K562 (cell line): ENCODE data around the gene B2M. TPM values are rescaled to one million over a fixed set of nuclear protein-coding genes. Genes with fewer than 3 reads are reported as not detected.

Experiments used
- CHD1 ChIP-seq: fragments of 200-600 bp; sonication (generic); IDR thresholded peaks from one replicate; pipeline ENCODE4 v1.6.1; 2012; ENCODE audit warnings: mild to moderate bottlenecking, moderate library complexity, low read length, inconsistent platforms
- MTA2 ChIP-seq: fragments of 450-650 bp; IDR thresholded peaks from 2 replicates; pipeline ENCODE4 v1.6.1; 2016; ENCODE audit warnings: low read depth
- PHB ChIP-seq: fragments of 250-450 bp; sonication (Bioruptor Pico); IDR thresholded peaks from 2 replicates; pipeline ENCODE4 v1.5.0; 2021
- SMARCA5 ChIP-seq: fragments of 450-650 bp; IDR thresholded peaks from 2 replicates; pipeline ENCODE4 v1.6.1; 2016
- SMARCC2 ChIP-seq: fragments of 450-650 bp; IDR thresholded peaks from 2 replicates; pipeline ENCODE4 v1.6.1; 2017; ENCODE audit warnings: antibody characterized with exemption, moderate library complexity, mild to moderate bottlenecking, low read depth
- ZFP36 ChIP-seq: fragments of 150-350 bp; IDR thresholded peaks from 2 replicates; pipeline ENCODE4 v1.6.1; 2018; ENCODE audit warnings: low read length, low read depth; ENCODE audit not compliant: partially characterized antibody
- ZNF551 ChIP-seq: fragments of 250-450 bp; sonication (Bioruptor Pico); IDR thresholded peaks from 2 replicates; pipeline ENCODE4 v1.5.0; 2021; ENCODE audit warnings: mild to moderate bottlenecking, moderate library complexity
- polyA plus RNA-seq, 8 experiments: library from polyadenylated mRNA; depleted of rRNA in 4 of 8; stranded (reverse) in 5 of 8; unstranded in 3 of 8; fragments of >200 nt; fragmentation: Nextera tagmentation in 2 of 8; fragmentation: Illumina TruSeq in 1 of 8; extraction: Ambion mirVana in 2 of 8; extraction: Trizol in 1 of 8; gene quantifications; 2 replicates each; pipeline versions ENCODE4 v1.2.1 to v1.2.3, GENCODE V29; 2011 to 2014; ENCODE audit warnings: inconsistent platforms in 1 of 8, missing spikeins in 1 of 8
- total RNA-seq, 7 experiments: library from RNA; depleted of rRNA in 6 of 7; stranded (reverse); fragments of >200 nt in 6 of 7; fragmentation: Illumina TruSeq in 2 of 7; extraction: Trizol in 2 of 7; gene quantifications; 2 replicates each; pipeline versions ENCODE4 v1.2.1 to v1.2.3, GENCODE V29; 2011 to 2021; ENCODE audit warnings: low replicate concordance in 1 of 7
- TF ChIP-seq, protein P1 (sequence below), 2 experiments: fragments of 450-650 bp in 1 of 2; sonication (generic) in 1 of 2; formaldehyde crosslinking in 1 of 2; IDR thresholded peaks; 2 replicates each; pipeline versions ENCODE4 v1.7.1 to v1.9.0; 2016 to 2022; ENCODE audit warnings: inconsistent platforms in 1 of 2, mild to moderate bottlenecking in 1 of 2, missing genetic modification reagents in 1 of 2
- TF ChIP-seq, protein P2 (sequence below): fragments of 450-650 bp; IDR thresholded peaks from 2 replicates; pipeline ENCODE4 v1.6.1; 2016; ENCODE audit warnings: low read depth, mild to moderate bottlenecking, moderate library complexity
- TF ChIP-seq, protein P3 (sequence below): fragments of 450-650 bp; IDR thresholded peaks from 2 replicates; pipeline ENCODE4 v1.6.1; 2016; ENCODE audit warnings: low read depth

Gene B2M
- total and polyA plus RNA-seq, 9 of the 15 experiments (the other 6 are each of a cell fraction or from before 2014, with no cell fraction given): 460 to 3,138 (median 1,032) TPM

DNA sequence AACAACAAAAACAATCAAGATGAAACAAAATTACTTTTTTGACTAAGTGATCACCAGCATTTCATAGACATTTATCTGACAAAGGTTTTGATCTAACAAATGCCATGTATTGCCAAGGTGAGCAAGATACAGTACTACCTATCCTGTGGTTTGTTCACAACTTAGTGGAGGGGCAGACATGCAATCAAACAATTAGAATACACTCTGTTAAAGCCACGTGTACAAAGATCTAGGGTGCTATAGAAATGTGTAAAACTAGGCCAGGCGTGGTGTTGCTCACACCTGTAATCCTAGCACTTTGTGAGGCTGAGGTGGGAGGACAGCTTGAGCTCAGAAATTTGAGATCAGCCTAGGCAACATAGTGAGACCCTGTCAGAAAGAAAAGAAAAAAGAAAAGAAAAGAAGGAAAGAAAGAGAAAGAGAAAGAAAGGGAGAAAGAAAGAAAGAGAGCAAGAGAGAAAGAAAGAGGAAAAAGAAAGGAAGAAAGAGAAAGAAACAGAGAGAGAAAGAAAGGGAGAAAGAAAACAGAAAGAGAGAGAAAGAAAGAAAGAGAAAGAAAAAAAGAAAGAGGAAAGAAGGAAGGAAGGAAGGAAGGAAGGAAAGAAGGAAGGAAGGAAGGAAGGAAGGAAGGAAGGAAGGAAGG lies 23.6 kb downstream of the B2M start (continued):
- TF ChIP-seq, protein P1, sequence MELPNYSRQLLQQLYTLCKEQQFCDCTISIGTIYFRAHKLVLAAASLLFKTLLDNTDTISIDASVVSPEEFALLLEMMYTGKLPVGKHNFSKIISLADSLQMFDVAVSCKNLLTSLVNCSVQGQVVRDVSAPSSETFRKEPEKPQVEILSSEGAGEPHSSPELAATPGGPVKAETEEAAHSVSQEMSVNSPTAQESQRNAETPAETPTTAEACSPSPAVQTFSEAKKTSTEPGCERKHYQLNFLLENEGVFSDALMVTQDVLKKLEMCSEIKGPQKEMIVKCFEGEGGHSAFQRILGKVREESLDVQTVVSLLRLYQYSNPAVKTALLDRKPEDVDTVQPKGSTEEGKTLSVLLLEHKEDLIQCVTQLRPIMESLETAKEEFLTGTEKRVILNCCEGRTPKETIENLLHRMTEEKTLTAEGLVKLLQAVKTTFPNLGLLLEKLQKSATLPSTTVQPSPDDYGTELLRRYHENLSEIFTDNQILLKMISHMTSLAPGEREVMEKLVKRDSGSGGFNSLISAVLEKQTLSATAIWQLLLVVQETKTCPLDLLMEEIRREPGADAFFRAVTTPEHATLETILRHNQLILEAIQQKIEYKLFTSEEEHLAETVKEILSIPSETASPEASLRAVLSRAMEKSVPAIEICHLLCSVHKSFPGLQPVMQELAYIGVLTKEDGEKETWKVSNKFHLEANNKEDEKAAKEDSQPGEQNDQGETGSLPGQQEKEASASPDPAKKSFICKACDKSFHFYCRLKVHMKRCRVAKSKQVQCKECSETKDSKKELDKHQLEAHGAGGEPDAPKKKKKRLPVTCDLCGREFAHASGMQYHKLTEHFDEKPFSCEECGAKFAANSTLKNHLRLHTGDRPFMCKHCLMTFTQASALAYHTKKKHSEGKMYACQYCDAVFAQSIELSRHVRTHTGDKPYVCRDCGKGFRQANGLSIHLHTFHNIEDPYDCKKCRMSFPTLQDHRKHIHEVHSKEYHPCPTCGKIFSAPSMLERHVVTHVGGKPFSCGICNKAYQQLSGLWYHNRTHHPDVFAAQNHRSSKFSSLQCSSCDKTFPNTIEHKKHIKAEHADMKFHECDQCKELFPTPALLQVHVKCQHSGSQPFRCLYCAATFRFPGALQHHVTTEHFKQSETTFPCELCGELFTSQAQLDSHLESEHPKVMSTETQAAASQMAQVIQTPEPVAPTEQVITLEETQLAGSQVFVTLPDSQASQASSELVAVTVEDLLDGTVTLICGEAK (IDR thresholded peaks at IDR 0.05): peak; percentile 41; the same call in 1 of the 2 replicates
- TF ChIP-seq, protein P1 (CRISPR knock-in tag; IDR thresholded peaks at IDR 0.05): no peak
- TF ChIP-seq CHD1 (no peak), SMARCA5 (peak; percentile 75), ZNF551 (no peak), MTA2 (peak; percentile 47), PHB (no peak), ZFP36 (no peak), SMARCC2 (no peak; the same call in 1 of the 2 replicates)
- TF ChIP-seq, protein P2, sequence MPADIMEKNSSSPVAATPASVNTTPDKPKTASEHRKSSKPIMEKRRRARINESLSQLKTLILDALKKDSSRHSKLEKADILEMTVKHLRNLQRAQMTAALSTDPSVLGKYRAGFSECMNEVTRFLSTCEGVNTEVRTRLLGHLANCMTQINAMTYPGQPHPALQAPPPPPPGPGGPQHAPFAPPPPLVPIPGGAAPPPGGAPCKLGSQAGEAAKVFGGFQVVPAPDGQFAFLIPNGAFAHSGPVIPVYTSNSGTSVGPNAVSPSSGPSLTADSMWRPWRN: no peak
- TF ChIP-seq, protein P3, sequence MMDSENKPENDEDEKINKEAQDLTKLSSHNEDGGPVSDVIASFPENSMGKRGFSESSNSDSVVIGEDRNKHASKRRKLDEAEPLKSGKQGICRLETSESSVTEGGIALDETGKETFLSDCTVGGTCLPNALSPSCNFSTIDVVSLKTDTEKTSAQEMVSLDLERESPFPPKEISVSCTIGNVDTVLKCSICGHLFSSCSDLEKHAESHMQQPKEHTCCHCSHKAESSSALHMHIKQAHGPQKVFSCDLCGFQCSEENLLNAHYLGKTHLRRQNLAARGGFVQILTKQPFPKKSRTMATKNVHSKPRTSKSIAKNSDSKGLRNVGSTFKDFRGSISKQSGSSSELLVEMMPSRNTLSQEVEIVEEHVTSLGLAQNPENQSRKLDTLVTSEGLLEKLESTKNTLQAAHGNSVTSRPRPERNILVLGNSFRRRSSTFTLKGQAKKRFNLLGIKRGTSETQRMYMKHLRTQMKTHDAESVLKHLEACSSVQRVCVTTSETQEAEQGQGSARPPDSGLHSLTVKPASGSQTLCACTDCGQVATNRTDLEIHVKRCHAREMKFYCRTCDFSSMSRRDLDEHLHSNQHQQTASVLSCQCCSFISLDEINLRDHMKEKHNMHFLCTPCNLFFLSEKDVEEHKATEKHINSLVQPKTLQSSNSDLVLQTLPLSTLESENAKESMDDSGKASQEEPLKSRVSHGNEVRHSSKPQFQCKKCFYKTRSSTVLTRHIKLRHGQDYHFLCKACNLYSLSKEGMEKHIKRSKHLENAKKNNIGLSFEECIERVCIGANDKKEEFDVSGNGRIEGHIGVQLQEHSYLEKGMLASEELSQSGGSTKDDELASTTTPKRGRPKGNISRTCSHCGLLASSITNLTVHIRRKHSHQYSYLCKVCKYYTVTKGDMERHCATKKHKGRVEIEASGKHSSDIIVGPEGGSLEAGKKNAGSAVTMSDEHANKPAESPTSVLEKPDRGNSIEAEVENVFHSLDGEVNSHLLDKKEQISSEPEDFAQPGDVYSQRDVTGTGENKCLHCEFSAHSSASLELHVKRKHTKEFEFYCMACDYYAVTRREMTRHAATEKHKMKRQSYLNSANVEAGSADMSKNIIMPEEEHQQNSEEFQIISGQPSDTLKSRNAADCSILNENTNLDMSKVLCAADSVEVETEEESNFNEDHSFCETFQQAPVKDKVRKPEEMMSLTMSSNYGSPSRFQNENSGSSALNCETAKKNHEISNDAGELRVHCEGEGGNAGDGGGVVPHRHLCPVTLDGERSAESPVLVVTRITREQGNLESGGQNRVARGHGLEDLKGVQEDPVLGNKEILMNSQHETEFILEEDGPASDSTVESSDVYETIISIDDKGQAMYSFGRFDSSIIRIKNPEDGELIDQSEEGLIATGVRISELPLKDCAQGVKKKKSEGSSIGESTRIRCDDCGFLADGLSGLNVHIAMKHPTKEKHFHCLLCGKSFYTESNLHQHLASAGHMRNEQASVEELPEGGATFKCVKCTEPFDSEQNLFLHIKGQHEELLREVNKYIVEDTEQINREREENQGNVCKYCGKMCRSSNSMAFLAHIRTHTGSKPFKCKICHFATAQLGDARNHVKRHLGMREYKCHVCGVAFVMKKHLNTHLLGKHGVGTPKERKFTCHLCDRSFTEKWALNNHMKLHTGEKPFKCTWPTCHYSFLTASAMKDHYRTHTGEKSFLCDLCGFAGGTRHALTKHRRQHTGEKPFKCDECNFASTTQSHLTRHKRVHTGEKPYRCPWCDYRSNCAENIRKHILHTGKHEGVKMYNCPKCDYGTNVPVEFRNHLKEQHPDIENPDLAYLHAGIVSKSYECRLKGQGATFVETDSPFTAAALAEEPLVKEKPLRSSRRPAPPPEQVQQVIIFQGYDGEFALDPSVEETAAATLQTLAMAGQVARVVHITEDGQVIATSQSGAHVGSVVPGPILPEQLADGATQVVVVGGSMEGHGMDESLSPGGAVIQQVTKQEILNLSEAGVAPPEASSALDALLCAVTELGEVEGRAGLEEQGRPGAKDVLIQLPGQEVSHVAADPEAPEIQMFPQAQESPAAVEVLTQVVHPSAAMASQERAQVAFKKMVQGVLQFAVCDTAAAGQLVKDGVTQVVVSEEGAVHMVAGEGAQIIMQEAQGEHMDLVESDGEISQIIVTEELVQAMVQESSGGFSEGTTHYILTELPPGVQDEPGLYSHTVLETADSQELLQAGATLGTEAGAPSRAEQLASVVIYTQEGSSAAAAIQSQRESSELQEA: peak; percentile 51; the same call in 1 of the 2 replicates
